GM13976 (cell line): ENCODE results near the gene WDR81.

ENCODE experiments used
- DNase-seq: peaks from one replicate; pipeline ENCODE4 v3.0.0; 2012; ENCODE audit warnings: low spot score
- CTCF ChIP-seq: IDR thresholded peaks from 2 replicates; pipeline ENCODE4 v1.5.1; 2012; ENCODE audit warnings: borderline replicate concordance, mild to moderate bottlenecking; ENCODE audit not compliant: insufficient read depth; ENCODE audit errors: extremely low read depth, missing control alignments, control extremely low read depth
- in situ Hi-C: fragments of 300-500 bp; cut with MboI; formaldehyde crosslinking; loops from one replicate; pipeline ENCODE4 v1.12.0; 2022; ENCODE audit warnings: low sequenced_read_pairs, mixed read lengths, inconsistent platforms; ENCODE audit not compliant: unreplicated experiment

The WDR81 gene

GRCh38 chr17:1712271-1712670, 12.2 kb upstream of the WDR81 start:
- in situ Hi-C loops: loop anchor here (25.0 kb wide), 1 partner anchor 325 kb away; the partner anchor contains the start of genes DPH1, OVCA2 and RTN4RL1
- no peak for DNase-seq
- TF ChIP-seq CTCF: no peak

GRCh38 chr17:1713160-1713877, 11.2 kb upstream of the WDR81 start:
- in situ Hi-C loops: loop anchor here (25.0 kb wide), 1 partner anchor 324 kb away; the partner anchor contains the start of genes DPH1, OVCA2 and RTN4RL1
- no peak for TF ChIP-seq CTCF
- DNase-seq: no peak

- DNase-seq: no peak
- in situ Hi-C loops: loop anchor here (25.0 kb wide), 1 partner anchor 323 kb away; the partner anchor contains the start of genes DPH1, OVCA2 and RTN4RL1
- TF ChIP-seq CTCF: peak; percentile 28
Measured at GRCh38 chr17:1713878-1714426, 10.6 kb upstream of the WDR81 start.

- no peak for TF ChIP-seq CTCF
- in situ Hi-C loops: loop anchor here (25.0 kb wide), 1 partner anchor 323 kb away; the partner anchor contains the start of genes DPH1, OVCA2 and RTN4RL1
- DNase-seq: no peak
Measured at GRCh38 chr17:1714427-1714979, 10.0 kb upstream of the WDR81 start.

- TF ChIP-seq CTCF: no peak
- DNase-seq: peak; percentile 50
- in situ Hi-C loops: loop anchor here (25.0 kb wide), 1 partner anchor 322 kb away; the partner anchor contains the start of genes DPH1, OVCA2 and RTN4RL1
Measured at GRCh38 chr17:1714980-1715802, 9.3 kb upstream of the WDR81 start.

GRCh38 chr17:1715803-1716075, 8.8 kb upstream of the WDR81 start:
- in situ Hi-C loops: loop anchor here (25.0 kb wide), 1 partner anchor 322 kb away; the partner anchor contains the start of genes DPH1, OVCA2 and RTN4RL1
- no peak for DNase-seq
- no peak for TF ChIP-seq CTCF
